Measurements from ENCODE around the gene ADGRB3.

The ADGRB3 gene

GRCh38 chr6:68634726-68635411, at the start of gene ADGRB3:
TSS of gene ADGRB3 (plus strand) at chr6:68635282. CDS start at chr6:68638676, 3,394 bp downstream.
- no peak for DNase-seq (ENCODE audit: low read depth)

- DNase-seq (ENCODE audit: low read depth): no peak
Measured at GRCh38 chr6:68593558-68593957, 41.5 kb upstream of the ADGRB3 start.

GRCh38 chr6:68597642-68598041, 37.4 kb upstream of the ADGRB3 start:
- no peak for DNase-seq (ENCODE audit: low read depth)

- DNase-seq (ENCODE audit: low read depth): no peak
Measured at GRCh38 chr6:68615938-68616337, 19.1 kb upstream of the ADGRB3 start.

GRCh38 chr6:68625998-68626397, 9.1 kb upstream of the ADGRB3 start:
- DNase-seq (ENCODE audit: low read depth): no peak

- no peak for DNase-seq (ENCODE audit: low read depth)
Measured at GRCh38 chr6:68628161-68628560, 6.9 kb upstream of the ADGRB3 start.

GRCh38 chr6:68632734-68633133, 2.3 kb upstream of the ADGRB3 start:
- DNase-seq (ENCODE audit: low read depth): no peak

GRCh38 chr6:68633281-68633971, 1.7 kb upstream of the ADGRB3 start:
- no peak for DNase-seq (ENCODE audit: low read depth)

- no peak for DNase-seq (ENCODE audit: low read depth)
Measured at GRCh38 chr6:68633972-68634725, 933 bp upstream of the ADGRB3 start.

GRCh38 chr6:68635412-68635705, 277 bp downstream of the ADGRB3 start:
- DNase-seq (ENCODE audit: low read depth): no peak

- DNase-seq (ENCODE audit: low read depth): no peak
Measured at GRCh38 chr6:68635706-68636513, 828 bp downstream of the ADGRB3 start.

GRCh38 chr6:68636666-68637065, 1.6 kb downstream of the ADGRB3 start:
- no peak for DNase-seq (ENCODE audit: low read depth)

GRCh38 chr6:68637071-68637470, 2.0 kb downstream of the ADGRB3 start:
- no peak for DNase-seq (ENCODE audit: low read depth)

GRCh38 chr6:68637782-68638181, 2.7 kb downstream of the ADGRB3 start:
- DNase-seq (ENCODE audit: low read depth): no peak

- DNase-seq (ENCODE audit: low read depth): no peak
Measured at GRCh38 chr6:68638230-68638900, 3.3 kb downstream of the ADGRB3 start.

- DNase-seq (ENCODE audit: low read depth): no peak
Measured at GRCh38 chr6:68639211-68639610, 4.1 kb downstream of the ADGRB3 start.

- DNase-seq (ENCODE audit: low read depth): no peak
Measured at GRCh38 chr6:68639826-68640490, 4.9 kb downstream of the ADGRB3 start.

- no peak for DNase-seq (ENCODE audit: low read depth)
Measured at GRCh38 chr6:68640491-68640835, 5.4 kb downstream of the ADGRB3 start.

- DNase-seq (ENCODE audit: low read depth): no peak
Measured at GRCh38 chr6:68641172-68641571, 6.1 kb downstream of the ADGRB3 start.

GRCh38 chr6:68642081-68642480, 7.0 kb downstream of the ADGRB3 start:
- no peak for DNase-seq (ENCODE audit: low read depth)

GRCh38 chr6:68642977-68643376, 7.9 kb downstream of the ADGRB3 start:
- DNase-seq (ENCODE audit: low read depth): no peak

Measured in stimulated activated CD8-positive, alpha-beta memory T cell treated with anti-CD3 and anti-CD28 coated beads, Interleukin-7, amount 100 ng/mL, for 24 hours (primary cell).